ENCODE measurements around the gene CASP12.
"Not testable (repeated sequence)": the region's sequence is repeated elsewhere in the genome, so short reads cannot be mapped to it uniquely, and the experiment has no call there.

The CASP12 gene

DNA sequence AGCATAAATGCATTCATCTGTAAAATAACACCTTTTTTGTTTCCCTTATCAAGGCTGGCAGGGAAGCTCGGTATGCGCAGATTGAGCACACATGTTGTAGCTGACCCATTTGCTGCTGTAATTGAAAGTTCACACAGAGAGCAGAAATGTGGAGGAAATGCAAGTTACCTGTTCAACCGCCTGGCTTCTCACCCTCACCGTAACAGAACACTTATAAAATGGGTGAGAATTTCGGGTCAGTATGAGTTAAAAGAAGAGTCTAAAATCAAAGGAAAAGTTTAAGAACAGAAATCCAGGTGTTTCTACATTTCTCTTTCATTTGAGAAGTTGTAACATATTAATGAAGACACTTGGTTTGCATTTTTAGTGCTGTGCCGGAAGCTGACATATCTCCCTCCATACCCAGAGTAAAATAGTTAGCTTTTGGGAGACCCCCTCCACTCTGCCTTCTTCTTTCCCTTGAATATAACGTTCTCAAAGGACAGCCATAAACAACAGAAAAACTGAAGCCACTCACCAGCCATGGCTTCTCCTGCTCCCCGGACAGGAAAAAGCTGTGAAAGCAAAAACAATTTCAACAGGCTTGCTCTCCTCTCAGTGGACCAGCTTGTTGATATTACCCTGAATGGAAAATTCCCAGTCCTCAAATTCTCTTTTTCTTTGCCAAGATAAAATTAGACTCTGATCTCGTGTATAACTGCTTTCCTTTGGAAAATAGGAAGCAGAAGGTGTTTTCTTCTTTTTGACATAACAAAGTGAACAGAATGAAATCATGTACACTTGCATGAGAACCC, at the start of gene CASP12:
Gene CASP12 (minus strand): TSS at position 570 of the 794 bp plus-strand sequence.
- peak; percentile 39 for DNase-seq

- DNase-seq: peak; percentile 72
Measured at GRCh38 chr11:104946907-104947306, 48.6 kb upstream of the CASP12 start.

GRCh38 chr11:104944076-104944475, 45.8 kb upstream of the CASP12 start:
- DNase-seq: no peak

- DNase-seq: no peak
Measured at GRCh38 chr11:104943561-104943960, 45.3 kb upstream of the CASP12 start.

DNA sequence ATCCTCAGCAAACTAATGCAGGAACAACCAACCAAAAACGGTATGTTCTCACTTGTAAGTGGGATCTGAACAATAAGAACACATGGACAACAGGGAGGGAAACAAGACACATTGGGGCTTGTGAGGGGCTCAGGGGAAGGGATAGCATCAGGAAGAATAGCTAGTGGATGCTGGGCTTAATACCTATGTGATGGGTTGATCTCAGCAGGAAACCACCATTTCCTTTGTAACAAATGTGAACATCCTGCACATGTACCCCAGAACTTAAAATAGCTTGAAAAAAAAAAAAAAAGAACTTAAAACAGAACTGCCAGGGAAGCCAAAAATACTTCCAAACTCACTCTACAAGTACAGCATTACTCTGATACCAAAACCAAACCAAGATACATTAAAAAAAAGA, 36.3 kb upstream of the CASP12 start:
- peak; percentile 37 for DNase-seq

GRCh38 chr11:104934073-104934472, 35.8 kb upstream of the CASP12 start:
- DNase-seq: not testable (repeated sequence)

- DNase-seq: no peak
Measured at GRCh38 chr11:104928811-104929210, 30.6 kb upstream of the CASP12 start.

GRCh38 chr11:104926771-104927611, 28.7 kb upstream of the CASP12 start:
- no peak for DNase-seq

- DNase-seq: no peak
Measured at GRCh38 chr11:104925850-104926249, 27.6 kb upstream of the CASP12 start.

DNA sequence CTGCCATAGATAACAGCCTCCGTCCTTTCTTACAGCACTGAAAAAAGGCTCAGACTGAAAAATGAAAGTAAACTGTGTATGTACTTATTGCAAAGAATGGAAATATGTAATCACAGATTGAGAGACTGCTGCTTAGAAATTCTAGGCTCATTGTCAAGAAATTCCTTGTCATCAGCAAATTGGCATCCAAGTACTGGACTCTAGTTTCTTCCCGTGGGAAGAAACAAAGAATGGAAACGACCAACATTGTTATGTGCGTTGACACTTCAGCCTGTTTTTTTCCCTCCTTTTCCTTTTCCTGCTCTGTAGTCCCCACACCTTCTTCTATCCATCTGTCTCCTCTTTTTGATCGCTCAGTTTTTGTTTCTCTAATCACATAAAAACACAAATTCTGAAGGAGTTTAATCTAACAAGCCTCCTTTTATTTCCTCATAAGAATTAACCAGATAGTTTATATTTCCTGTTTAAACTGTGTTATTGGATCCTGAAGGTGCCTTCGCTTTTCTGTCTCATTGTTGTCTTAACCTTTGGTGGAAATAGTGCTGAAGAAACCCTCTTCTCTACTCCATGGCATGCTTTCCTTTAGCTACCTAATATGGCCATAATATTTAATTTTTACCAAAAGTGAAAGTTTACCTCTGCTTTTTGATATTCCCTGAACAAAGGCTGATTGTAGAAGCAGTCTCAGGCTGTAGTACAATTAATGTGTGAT, 20.0 kb upstream of the CASP12 start:
- peak; percentile 54 for DNase-seq

- DNase-seq: no peak
Measured at GRCh38 chr11:104917271-104918112, 19.2 kb upstream of the CASP12 start.

DNA sequence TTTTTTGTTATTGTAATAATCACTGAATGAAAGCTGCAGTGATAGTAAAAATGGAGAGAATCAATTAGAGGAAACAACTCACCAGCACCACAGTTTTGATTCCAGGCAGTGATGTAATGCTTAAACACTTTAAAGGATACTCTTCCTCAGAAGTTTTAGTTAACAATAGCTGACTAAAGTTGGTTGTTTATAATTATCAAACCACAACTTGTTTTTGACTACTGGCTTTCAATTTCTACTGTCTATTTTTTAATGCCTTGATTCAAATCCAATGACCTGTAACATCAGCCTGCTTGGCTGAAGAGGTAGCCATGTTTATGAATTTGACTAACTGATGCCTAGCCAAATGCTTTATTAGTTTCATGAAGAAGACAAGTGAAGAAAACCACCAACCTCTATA, 18.2 kb upstream of the CASP12 start:
- DNase-seq: peak; percentile 42

DNA sequence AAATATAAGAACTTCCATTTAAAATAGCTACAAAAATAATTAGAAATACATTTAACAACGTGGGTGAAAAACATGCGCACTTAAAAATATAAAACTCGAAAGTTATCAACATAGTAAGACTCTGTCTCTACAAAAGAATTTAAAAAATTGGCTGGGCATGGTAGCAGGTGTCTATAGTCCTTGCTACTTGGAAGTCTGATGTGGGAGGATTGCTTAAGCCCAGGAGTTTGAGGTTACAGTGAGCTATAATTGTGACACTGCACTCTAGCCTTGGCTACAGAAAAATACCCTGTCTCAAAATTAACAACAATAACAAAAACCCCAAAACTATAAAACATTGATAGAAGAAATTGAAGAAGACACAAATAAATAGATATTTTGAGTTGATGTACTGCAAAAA, 13.8 kb upstream of the CASP12 start:
- no peak for DNase-seq

- DNase-seq: no peak
Measured at GRCh38 chr11:104908186-104908531, 9.9 kb upstream of the CASP12 start.

- peak; percentile 33 for DNase-seq
Measured at GRCh38 chr11:104907521-104908185, 9.4 kb upstream of the CASP12 start.

- no peak for DNase-seq
Measured at GRCh38 chr11:104905271-104905670, 7.0 kb upstream of the CASP12 start.

GRCh38 chr11:104899226-104899625, 966 bp upstream of the CASP12 start:
- DNase-seq: no peak

DNA sequence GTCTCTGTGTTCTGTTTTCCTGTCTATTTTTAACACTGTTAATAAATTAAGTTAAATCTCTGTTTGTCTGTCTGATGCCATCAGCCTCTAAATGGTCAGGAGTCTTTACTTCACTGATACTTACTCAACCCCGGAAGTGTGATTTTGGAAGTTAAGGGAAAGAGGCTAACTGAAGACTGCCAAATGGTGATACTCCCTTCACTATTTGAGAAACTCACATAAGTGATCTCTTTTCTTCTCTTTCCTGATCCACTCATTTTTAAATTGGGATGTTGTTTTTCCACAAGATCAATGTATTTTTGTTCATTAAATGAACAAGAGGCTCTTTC, 389 bp upstream of the CASP12 start:
- DNase-seq: no peak

DNA sequence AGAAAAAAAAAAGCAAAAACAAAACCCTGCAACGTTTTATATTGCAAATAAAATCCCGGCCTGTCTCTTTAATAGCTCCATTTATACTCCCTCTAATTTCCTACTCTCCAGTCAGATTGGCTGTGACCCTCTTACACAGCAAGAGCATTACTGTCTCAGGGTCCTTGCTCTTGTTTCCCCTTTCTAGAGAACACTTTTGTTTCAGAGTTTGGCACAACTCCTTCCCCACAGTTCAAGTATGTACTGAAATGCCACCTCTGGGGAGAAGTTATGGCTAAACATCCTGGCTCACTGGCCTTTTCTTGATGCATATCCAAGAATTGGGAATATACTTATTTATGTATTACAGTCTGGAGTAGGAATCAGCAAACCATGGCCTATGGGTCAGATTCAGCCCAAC, 2.6 kb downstream of the CASP12 start:
- DNase-seq: no peak

DNA sequence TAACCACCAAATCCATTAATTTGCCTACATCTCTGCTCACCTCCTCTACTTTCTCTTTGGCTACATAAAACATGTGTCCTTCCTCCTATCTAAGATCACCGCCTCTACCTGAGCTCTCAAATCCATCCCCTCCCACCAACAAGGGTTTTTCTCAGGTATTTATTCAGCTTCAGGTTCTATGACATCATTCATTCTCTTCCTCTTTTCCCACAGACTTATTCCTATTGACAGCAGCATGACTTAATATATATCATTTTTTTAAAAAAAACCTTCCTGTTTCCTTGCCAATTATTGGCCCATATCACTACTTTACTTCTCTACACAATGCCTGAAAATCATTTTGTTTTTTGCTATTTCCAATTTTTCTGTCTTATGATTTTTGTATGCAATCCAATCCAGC, 4.4 kb downstream of the CASP12 start:
- DNase-seq: no peak

- no peak for DNase-seq
Measured at GRCh38 chr11:104892723-104893511, 5.3 kb downstream of the CASP12 start.

Measured in CD4-positive, alpha-beta T cell treated with Interleukin-21 for 1 hour (primary cell).